Prostate gland (tissue), 2 donors: ENCODE measurements around the gene RIGI. TPM values are rescaled to one million over a fixed set of nuclear protein-coding genes. Genes with fewer than 3 reads are reported as not detected.
A peak's percentile ranks its signal among the peaks of the same experiment; 100 is the strongest.

Experiments used
- DNase-seq: peaks from one replicate; pipeline ENCODE4 v3.0.0-alpha.2; 2019; ENCODE audit warnings: low spot score
- H3K27ac ChIP-seq, 2 donors: fragments of 200-600 bp; sonication (generic); 2 replicates each; pipeline ENCODE4 v1.5.1; 2017 to 2019
- H3K27me3 ChIP-seq: fragments of 200-600 bp; sonication (generic); replicated peaks from 2 replicates; pipeline ENCODE4 v1.5.1; 2019; ENCODE audit not compliant: insufficient read depth
- H3K36me3 ChIP-seq, 2 donors: fragments of 200-600 bp; sonication (generic); 1 replicate in 1 of 2; 2 replicates in 1 of 2; pipeline versions ENCODE4 v1.5.1 to v1.8.1; 2017 to 2019
- H3K4me1 ChIP-seq: fragments of 200-600 bp; sonication (generic); replicated peaks from 2 replicates; pipeline ENCODE4 v1.5.1; 2019
- H3K4me3 ChIP-seq, 2 donors: fragments of 200-600 bp; sonication (generic); 2 replicates each; pipeline ENCODE4 v1.5.1; 2017 to 2019
- H3K9me3 ChIP-seq: fragments of 200-600 bp; sonication (generic); 2 replicates; pipeline ENCODE4 v1.5.1; 2017
- CTCF ChIP-seq, 4 experiments: fragments of 200-600 bp in 2 of 4; fragments of 450-650 bp in 2 of 4; sonication (generic) in 2 of 4; IDR thresholded peaks; 1 replicate in 3 of 4; 2 replicates in 1 of 4; pipeline ENCODE4 v1.5.1; 2016 to 2019; ENCODE audit warnings: antibody characterized with exemption in 4 of 4, mild to moderate bottlenecking in 2 of 4, moderate library complexity in 2 of 4
- POLR2A ChIP-seq: fragments of 450-650 bp; IDR thresholded peaks from one replicate; pipeline ENCODE4 v1.6.1; 2016; ENCODE audit warnings: antibody characterized with exemption, mild to moderate bottlenecking
- POLR2AphosphoS5 ChIP-seq: sonication (generic); formaldehyde crosslinking; IDR thresholded peaks from one replicate; pipeline ENCODE4 v1.6.1; 2017; ENCODE audit warnings: antibody characterized with exemption
- WGBS: methylation state at CpG from one replicate; pipeline ENCODE4 v1.1.5; 2018; 5-methylcytosine and 5-hydroxymethylcytosine counted together
- intact Hi-C: fragments of 100-400 bp; cut with DNase I; formaldehyde crosslinking; loops from one replicate; pipeline ENCODE4 v1.14.2; 2022
- total RNA-seq, 2 donors: library from RNA; depleted of rRNA; stranded (reverse); fragments of >200 nt; gene quantifications; one replicate each; pipeline ENCODE4 v1.1.0, GENCODE V29; 2016

Gene RIGI
- 1 to 10 TPM; 8.2 to 9.5 TPM for total RNA-seq

DNA sequence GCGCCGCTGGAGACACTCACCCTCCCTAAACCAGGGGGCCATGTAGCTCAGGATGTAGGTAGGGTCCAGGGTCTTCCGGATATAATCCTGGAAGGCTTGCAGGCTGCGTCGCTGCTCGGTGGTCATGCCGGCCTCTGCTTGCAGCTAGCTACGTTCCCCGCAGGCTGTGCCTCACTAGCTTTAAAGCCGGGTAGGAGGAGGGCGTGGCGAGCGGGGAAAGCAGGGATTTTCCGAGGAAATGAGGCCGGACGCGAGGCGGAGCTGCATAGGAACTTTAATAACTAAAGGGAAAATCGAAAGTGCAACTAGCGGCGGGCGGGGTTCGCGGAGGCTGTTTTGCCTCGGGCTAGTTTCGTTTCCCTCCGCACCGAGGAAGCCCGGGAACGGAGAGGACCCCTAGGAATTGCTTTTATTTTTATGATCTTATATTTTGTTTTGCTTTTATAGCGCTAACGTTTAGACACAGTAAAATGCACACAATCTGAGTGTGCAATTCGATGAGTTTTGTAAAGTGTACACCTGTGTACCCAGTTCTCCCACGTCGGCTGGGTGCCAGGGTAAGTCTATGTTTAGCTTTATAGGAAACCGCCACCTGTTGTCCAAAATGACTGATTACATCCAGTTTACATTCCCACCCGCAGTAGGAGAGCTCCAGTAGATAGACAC lies at the start of gene RIGI:
Gene RIGI (minus strand): TSS at position 156 of the 666 bp plus-strand sequence. CDS start 30 bp downstream, at position 126.
- peak within 1 kb of the TSS; percentile 89 to 90 for H3K27ac ChIP-seq
- no peaks in the 10 kb centered on the region for H3K36me3 ChIP-seq
- H3K27me3 ChIP-seq, result no peaks in the 10 kb centered on the region
- intact Hi-C loops, result loop anchor here (10.0 kb wide), 1 partner anchor 49 kb away; the partner anchor contains the start of gene NDUFB6
- TF ChIP-seq POLR2A (peak; percentile 56), POLR2AphosphoS5 (peak; percentile 75), CTCF (IDR thresholded peaks at IDR 0.05) (peak in 3 of 4 experiments; percentile 30 to 53 (median 44))
- peak within 1 kb of the TSS; percentile 40 to 58 for H3K4me3 ChIP-seq
- H3K4me1 ChIP-seq, result no peaks in the 10 kb centered on the region
- H3K9me3 ChIP-seq, result no peaks in the 10 kb centered on the region
- peak; percentile 90 for DNase-seq
- WGBS, result 1% methylated on average over 37 of the region's 37 CpGs

DNA sequence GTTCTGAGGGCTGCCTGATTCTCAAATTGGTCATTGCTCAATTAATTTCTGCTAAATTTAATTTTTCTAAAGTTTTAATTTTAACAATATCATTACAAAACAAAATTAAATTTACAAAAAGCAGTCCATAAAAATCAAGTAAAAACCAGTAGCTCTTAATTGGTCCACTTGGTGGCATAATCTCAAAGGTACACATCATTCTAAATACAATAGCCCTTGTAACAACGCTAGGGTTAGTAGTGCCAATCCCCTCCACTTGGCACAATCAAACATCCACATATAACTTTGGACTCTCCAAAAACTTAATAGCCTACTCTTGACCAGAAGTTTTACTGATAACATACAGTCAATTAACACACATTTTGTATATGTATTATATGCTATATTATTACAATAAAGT lies 48.9 kb upstream of the RIGI start:
- no peak for DNase-seq
- 47% methylated on average over 1 of the region's 1 CpG for WGBS
- Histone ChIP-seq H3K4me1 (no peaks in the 10 kb centered on the region), H3K27ac (no peak overlapping the region), H3K4me3 (no peak overlapping the region), H3K27me3 (no peaks in the 10 kb centered on the region), H3K36me3 (no peaks in the 10 kb centered on the region), H3K9me3 (no peaks in the 10 kb centered on the region)
- intact Hi-C loops, result loop anchor here (10.0 kb wide), 2 partner anchors 50 to 140 kb away; partner anchors contain the start of gene RIGI
- TF ChIP-seq POLR2AphosphoS5, result no peak
- no peak for TF ChIP-seq POLR2A
- no peak for TF ChIP-seq CTCF (IDR thresholded peaks at IDR 0.05)

- Histone ChIP-seq H3K9me3 (no peaks in the 10 kb centered on the region), H3K4me1 (no peaks in the 10 kb centered on the region), H3K27ac (no peak overlapping the region), H3K4me3 (no peak overlapping the region), H3K27me3 (no peaks in the 10 kb centered on the region), H3K36me3 (no peaks in the 10 kb centered on the region)
- intact Hi-C loops, result loop anchor here (10.0 kb wide), 2 partner anchors 49 to 139 kb away; partner anchors contain the start of gene RIGI
- TF ChIP-seq POLR2A (no peak), CTCF (IDR thresholded peaks at IDR 0.05) (no peak), POLR2AphosphoS5 (no peak)
- WGBS, result 92% methylated on average over 7 of the region's 7 CpGs
- no peak for DNase-seq
Measured at GRCh38 chr9:32573821-32574220, 47.8 kb upstream of the RIGI start.

DNA sequence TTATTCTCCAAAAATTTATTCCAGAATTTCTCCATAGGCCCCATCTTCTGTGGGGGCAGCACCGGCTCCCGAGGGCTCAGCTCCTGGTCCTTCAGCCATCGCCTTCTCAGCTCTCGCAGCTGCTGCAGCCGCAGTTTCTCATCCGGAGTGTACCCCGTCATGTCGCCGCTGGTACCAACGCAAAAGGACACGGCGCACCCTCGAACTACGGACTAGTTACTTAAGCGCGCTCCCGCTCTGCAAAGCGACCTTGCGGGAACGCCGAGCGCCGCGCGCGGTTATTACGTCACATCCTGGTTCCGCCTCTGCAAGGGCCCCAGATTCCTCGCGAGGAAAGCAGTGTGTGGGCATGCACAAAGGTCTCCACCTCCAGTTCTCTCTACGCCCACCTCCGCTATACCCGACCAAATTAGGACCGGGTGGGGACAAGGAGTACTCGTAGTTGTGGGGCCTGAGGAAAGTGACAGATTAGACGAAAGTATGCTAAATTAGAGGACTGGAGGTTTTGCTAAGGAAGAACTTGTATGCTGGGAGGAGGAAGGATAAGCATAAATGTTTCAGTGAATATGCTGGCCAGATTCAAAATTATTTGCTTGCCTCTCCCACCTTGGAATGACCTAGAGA lies 47.0 kb upstream of the RIGI start, which contains the start of gene NDUFB6:
Gene NDUFB6 (minus strand): TSS at position 260 of the 624 bp plus-strand sequence. CDS start 99 bp downstream, at position 161.
- Histone ChIP-seq H3K27me3 (no peaks in the 10 kb centered on the region), H3K4me1 (no peaks in the 10 kb centered on the region), H3K27ac (peak within 1 kb of the TSS; percentile 80 to 85), H3K36me3 (no peaks in the 10 kb centered on the region), H3K4me3 (peak within 1 kb of the TSS; percentile 70 to 80), H3K9me3 (no peaks in the 10 kb centered on the region)
- intact Hi-C loops, result loop anchor here (10.0 kb wide), 2 partner anchors 48 to 138 kb away; partner anchors contain the start of gene RIGI
- TF ChIP-seq POLR2A, result peak; percentile 59
- peak; percentile 95 for TF ChIP-seq POLR2AphosphoS5
- peak in 1 of 4 experiments; percentile 11 for TF ChIP-seq CTCF (IDR thresholded peaks at IDR 0.05)
- DNase-seq, result peak; percentile 93
- WGBS, result 0% methylated on average over 36 of the region's 36 CpGs
